ENCODE data around the gene PPP2R5E. TPM values are rescaled to one million over a fixed set of nuclear protein-coding genes. Genes with fewer than 3 reads are reported as not detected.

The PPP2R5E gene
- total and polyA plus RNA-seq, 10 of the 15 experiments (the other 5 are each of a cell fraction or from before 2014, with no cell fraction given), result 11.4 to 56.2 (median 22.7) TPM

DNA sequence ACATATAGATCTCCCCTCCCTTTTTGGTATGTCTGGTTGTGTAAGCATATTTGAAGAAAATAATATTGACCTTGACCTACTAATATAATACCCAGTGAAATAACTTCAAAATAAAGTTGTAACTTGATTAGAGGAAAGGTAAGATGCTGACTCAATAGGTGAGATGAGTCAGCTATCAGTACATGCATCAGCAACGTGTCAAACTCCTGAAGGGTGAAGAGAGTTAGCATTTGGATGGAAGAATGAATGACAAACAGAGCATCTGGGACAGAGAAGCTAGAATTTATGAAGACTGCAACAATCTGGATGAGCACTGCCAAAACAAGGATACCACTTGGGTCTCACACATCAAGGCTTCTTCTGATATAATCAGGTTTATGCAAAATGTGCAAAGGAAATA lies 74.9 kb downstream of the PPP2R5E start (continued):
- no peak for TF ChIP-seq POLR2AphosphoS2 (IDR thresholded peaks at IDR 0.05; ENCODE audit: low read depth, low read length)
- no peak for TF ChIP-seq SMAD5 (IDR thresholded peaks at IDR 0.05; ENCODE audit: low read depth)
- no peak for TF ChIP-seq CBX3 (IDR thresholded peaks at IDR 0.05; ENCODE audit: borderline replicate concordance, low read depth)
- TF ChIP-seq ETV6 (conservative IDR thresholded peaks at IDR 0.05 in 1 of 2, IDR thresholded peaks at IDR 0.05 in 1 of 2; ENCODE audit: borderline replicate concordance in 1 of 2, low read depth in 1 of 2), result 0 out of 4 replicates have a peak, but pooled peaks of 1 of the 2 experiments have one; percentile 15
- TF ChIP-seq RAD51 (IDR thresholded peaks at IDR 0.05), result no peak
- TF ChIP-seq POLR2A (IDR thresholded peaks at IDR 0.05; ENCODE audit: low read depth, low read length), result no peak
- no peak for TF ChIP-seq NR2C1 (IDR thresholded peaks at IDR 0.05)
- TF ChIP-seq, protein P1, sequence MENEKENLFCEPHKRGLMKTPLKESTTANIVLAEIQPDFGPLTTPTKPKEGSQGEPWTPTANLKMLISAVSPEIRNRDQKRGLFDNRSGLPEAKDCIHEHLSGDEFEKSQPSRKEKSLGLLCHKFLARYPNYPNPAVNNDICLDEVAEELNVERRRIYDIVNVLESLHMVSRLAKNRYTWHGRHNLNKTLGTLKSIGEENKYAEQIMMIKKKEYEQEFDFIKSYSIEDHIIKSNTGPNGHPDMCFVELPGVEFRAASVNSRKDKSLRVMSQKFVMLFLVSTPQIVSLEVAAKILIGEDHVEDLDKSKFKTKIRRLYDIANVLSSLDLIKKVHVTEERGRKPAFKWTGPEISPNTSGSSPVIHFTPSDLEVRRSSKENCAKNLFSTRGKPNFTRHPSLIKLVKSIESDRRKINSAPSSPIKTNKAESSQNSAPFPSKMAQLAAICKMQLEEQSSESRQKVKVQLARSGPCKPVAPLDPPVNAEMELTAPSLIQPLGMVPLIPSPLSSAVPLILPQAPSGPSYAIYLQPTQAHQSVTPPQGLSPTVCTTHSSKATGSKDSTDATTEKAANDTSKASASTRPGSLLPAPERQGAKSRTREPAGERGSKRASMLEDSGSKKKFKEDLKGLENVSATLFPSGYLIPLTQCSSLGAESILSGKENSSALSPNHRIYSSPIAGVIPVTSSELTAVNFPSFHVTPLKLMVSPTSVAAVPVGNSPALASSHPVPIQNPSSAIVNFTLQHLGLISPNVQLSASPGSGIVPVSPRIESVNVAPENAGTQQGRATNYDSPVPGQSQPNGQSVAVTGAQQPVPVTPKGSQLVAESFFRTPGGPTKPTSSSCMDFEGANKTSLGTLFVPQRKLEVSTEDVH (IDR thresholded peaks at IDR 0.05; ENCODE audit: low read depth, partially characterized antibody), result no peak
- TF ChIP-seq, protein P2, sequence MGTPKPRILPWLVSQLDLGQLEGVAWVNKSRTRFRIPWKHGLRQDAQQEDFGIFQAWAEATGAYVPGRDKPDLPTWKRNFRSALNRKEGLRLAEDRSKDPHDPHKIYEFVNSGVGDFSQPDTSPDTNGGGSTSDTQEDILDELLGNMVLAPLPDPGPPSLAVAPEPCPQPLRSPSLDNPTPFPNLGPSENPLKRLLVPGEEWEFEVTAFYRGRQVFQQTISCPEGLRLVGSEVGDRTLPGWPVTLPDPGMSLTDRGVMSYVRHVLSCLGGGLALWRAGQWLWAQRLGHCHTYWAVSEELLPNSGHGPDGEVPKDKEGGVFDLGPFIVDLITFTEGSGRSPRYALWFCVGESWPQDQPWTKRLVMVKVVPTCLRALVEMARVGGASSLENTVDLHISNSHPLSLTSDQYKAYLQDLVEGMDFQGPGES (IDR thresholded peaks at IDR 0.05), result no peak
- no peak for TF ChIP-seq ZBED1 (IDR thresholded peaks at IDR 0.05; ENCODE audit: borderline replicate concordance)
- TF ChIP-seq, protein P3, sequence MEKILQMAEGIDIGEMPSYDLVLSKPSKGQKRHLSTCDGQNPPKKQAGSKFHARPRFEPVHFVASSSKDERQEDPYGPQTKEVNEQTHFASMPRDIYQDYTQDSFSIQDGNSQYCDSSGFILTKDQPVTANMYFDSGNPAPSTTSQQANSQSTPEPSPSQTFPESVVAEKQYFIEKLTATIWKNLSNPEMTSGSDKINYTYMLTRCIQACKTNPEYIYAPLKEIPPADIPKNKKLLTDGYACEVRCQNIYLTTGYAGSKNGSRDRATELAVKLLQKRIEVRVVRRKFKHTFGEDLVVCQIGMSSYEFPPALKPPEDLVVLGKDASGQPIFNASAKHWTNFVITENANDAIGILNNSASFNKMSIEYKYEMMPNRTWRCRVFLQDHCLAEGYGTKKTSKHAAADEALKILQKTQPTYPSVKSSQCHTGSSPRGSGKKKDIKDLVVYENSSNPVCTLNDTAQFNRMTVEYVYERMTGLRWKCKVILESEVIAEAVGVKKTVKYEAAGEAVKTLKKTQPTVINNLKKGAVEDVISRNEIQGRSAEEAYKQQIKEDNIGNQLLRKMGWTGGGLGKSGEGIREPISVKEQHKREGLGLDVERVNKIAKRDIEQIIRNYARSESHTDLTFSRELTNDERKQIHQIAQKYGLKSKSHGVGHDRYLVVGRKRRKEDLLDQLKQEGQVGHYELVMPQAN (conservative IDR thresholded peaks at IDR 0.05), result no peak
- TF ChIP-seq, protein P4, sequence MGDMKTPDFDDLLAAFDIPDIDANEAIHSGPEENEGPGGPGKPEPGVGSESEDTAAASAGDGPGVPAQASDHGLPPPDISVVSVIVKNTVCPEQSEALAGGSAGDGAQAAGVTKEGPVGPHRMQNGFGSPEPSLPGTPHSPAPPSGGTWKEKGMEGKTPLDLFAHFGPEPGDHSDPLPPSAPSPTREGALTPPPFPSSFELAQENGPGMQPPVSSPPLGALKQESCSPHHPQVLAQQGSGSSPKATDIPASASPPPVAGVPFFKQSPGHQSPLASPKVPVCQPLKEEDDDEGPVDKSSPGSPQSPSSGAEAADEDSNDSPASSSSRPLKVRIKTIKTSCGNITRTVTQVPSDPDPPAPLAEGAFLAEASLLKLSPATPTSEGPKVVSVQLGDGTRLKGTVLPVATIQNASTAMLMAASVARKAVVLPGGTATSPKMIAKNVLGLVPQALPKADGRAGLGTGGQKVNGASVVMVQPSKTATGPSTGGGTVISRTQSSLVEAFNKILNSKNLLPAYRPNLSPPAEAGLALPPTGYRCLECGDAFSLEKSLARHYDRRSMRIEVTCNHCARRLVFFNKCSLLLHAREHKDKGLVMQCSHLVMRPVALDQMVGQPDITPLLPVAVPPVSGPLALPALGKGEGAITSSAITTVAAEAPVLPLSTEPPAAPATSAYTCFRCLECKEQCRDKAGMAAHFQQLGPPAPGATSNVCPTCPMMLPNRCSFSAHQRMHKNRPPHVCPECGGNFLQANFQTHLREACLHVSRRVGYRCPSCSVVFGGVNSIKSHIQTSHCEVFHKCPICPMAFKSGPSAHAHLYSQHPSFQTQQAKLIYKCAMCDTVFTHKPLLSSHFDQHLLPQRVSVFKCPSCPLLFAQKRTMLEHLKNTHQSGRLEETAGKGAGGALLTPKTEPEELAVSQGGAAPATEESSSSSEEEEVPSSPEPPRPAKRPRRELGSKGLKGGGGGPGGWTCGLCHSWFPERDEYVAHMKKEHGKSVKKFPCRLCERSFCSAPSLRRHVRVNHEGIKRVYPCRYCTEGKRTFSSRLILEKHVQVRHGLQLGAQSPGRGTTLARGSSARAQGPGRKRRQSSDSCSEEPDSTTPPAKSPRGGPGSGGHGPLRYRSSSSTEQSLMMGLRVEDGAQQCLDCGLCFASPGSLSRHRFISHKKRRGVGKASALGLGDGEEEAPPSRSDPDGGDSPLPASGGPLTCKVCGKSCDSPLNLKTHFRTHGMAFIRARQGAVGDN (IDR thresholded peaks at IDR 0.05), result no peak
- no peak for TF ChIP-seq BRCA1 (IDR thresholded peaks at IDR 0.05; ENCODE audit: low read depth, low read length)
- no peak for TF ChIP-seq BCL11A (IDR thresholded peaks at IDR 0.05; ENCODE audit: low read depth, low read length)
- TF ChIP-seq MTA3 (IDR thresholded peaks at IDR 0.05; ENCODE audit: borderline replicate concordance, low read length), result no peak
- TF ChIP-seq, protein P5, sequence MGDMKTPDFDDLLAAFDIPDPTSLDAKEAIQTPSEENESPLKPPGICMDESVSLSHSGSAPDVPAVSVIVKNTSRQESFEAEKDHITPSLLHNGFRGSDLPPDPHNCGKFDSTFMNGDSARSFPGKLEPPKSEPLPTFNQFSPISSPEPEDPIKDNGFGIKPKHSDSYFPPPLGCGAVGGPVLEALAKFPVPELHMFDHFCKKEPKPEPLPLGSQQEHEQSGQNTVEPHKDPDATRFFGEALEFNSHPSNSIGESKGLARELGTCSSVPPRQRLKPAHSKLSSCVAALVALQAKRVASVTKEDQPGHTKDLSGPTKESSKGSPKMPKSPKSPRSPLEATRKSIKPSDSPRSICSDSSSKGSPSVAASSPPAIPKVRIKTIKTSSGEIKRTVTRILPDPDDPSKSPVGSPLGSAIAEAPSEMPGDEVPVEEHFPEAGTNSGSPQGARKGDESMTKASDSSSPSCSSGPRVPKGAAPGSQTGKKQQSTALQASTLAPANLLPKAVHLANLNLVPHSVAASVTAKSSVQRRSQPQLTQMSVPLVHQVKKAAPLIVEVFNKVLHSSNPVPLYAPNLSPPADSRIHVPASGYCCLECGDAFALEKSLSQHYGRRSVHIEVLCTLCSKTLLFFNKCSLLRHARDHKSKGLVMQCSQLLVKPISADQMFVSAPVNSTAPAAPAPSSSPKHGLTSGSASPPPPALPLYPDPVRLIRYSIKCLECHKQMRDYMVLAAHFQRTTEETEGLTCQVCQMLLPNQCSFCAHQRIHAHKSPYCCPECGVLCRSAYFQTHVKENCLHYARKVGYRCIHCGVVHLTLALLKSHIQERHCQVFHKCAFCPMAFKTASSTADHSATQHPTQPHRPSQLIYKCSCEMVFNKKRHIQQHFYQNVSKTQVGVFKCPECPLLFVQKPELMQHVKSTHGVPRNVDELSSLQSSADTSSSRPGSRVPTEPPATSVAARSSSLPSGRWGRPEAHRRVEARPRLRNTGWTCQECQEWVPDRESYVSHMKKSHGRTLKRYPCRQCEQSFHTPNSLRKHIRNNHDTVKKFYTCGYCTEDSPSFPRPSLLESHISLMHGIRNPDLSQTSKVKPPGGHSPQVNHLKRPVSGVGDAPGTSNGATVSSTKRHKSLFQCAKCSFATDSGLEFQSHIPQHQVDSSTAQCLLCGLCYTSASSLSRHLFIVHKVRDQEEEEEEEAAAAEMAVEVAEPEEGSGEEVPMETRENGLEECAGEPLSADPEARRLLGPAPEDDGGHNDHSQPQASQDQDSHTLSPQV (IDR thresholded peaks at IDR 0.05), result no peak
- no peak for TF ChIP-seq GATAD2B (conservative IDR thresholded peaks at IDR 0.05; ENCODE audit: low read depth)

All from GM12878 (cell line).